Melanocyte of skin (primary cell): Measurements from ENCODE around the gene MTA3. TPM values are rescaled to one million over a fixed set of nuclear protein-coding genes. Genes with fewer than 3 reads are reported as not detected.

Experiments used
- small RNA-seq, 2 donors: library from RNA; depleted of rRNA; stranded (forward); fragments of <200 nt; gene quantifications; one replicate each; pipeline ENCODE3, GENCODE V24; 2012
- total RNA-seq, 2 donors: library from RNA; depleted of rRNA; stranded (reverse); fragments of >200 nt; gene quantifications; 2 replicates each; pipeline ENCODE4 v1.2.3, GENCODE V29; 2012

The MTA3 gene
- 10 to 100 TPM; 24.0 to 25.8 TPM for total RNA-seq

GRCh38 chr2:42568401-42569115, at the start of gene MTA3:
TSS of gene MTA3 (plus strand) at chr2:42568632. CDS start at chr2:42568746, 114 bp downstream.

GRCh38 chr2:42764096-42764495, 195.7 kb downstream of the MTA3 start, which contains the start of gene OXER1:
TSS of gene OXER1 (minus strand) at chr2:42764135. CDS start at chr2:42764062, 73 bp downstream.

GRCh38 chr2:42792583-42793333, 224.3 kb downstream of the MTA3 start, which contains the start of gene HAAO:
TSS of gene HAAO (minus strand) at chr2:42792583. CDS start at chr2:42792536, 47 bp downstream.

Small RNA genes lying within 50 kb of the gene (small RNA-seq; reads per million reads assigned to genes)
- gene AC074375.1, result 0 reads per million in 2 donors
- 0 reads per million in 2 donors for gene RNU6-137P

Other genes with a start within 250 kb of the MTA3 start
- 100 to 1,000 TPM in 1 of 2 donors, 10 to 100 TPM in 1; 81.2 to 103 TPM for gene COX7A2L, start 207.4 kb upstream of the MTA3 start, total RNA-seq
- under 1 TPM; 0.33 to 0.34 TPM for gene KCNG3, start 74.7 kb upstream of the MTA3 start, total RNA-seq
- gene OXER1, start 195.5 kb downstream of the MTA3 start, total RNA-seq, result under 1 TPM; under 0.01 to 0.34 TPM
- gene HAAO, start 224.0 kb downstream of the MTA3 start, total RNA-seq, result under 1 TPM; 0.33 to 0.69 TPM